ENCODE data around the gene GLCCI1.

GLCCI1 gene
- long read RNA-seq, donor 1: 0 reads
- long read RNA-seq, donor 2, full-length matches to known transcripts: 2 of 2 reads
- long read RNA-seq, donor 2, partial matches to known transcripts: 0 of 2 reads
- long read RNA-seq, donor 2, other reads (novel, unspliced or antisense): 0 of 2 reads
- long read RNA-seq, donor 3, full-length matches to known transcripts: 1 of 1 reads
- long read RNA-seq, donor 3, partial matches to known transcripts: 0 of 1 reads
- long read RNA-seq, donor 3, other reads (novel, unspliced or antisense): 0 of 1 reads
- long read RNA-seq, donor 4, full-length matches to known transcripts: 4 of 4 reads
- long read RNA-seq, donor 4, partial matches to known transcripts: 0 of 4 reads
- long read RNA-seq, donor 4, other reads (novel, unspliced or antisense): 0 of 4 reads
- long read RNA-seq, donor 5: 0 reads
- long read RNA-seq, donor 6, full-length matches to known transcripts: 1 of 1 reads
- long read RNA-seq, donor 6, partial matches to known transcripts: 0 of 1 reads
- long read RNA-seq, donor 6, other reads (novel, unspliced or antisense): 0 of 1 reads
- long read RNA-seq, donor 7, full-length matches to known transcripts: 4 of 4 reads
- long read RNA-seq, donor 7, partial matches to known transcripts: 0 of 4 reads
- long read RNA-seq, donor 7, other reads (novel, unspliced or antisense): 0 of 4 reads
- long read RNA-seq, donor 8, full-length matches to known transcripts: 2 of 2 reads
- long read RNA-seq, donor 8, partial matches to known transcripts: 0 of 2 reads
- long read RNA-seq, donor 8, other reads (novel, unspliced or antisense): 0 of 2 reads

GRCh38 chr7:7968544-7969305 is at the start of gene GLCCI1:
Gene GLCCI1, plus strand, starts transcription at chr7:7968796. Its CDS starts 555 bp downstream, at chr7:7969351.
- peak; percentile 98 for DNase-seq

GRCh38 chr7:7919449-7919945 is 49.1 kb upstream of the GLCCI1 start:
- no peak for DNase-seq

GRCh38 chr7:7920056-7920455 is 48.5 kb upstream of the GLCCI1 start:
- DNase-seq: no peak

GRCh38 chr7:7920481-7920880 is 48.1 kb upstream of the GLCCI1 start:
- no peak for DNase-seq

- DNase-seq: no peak
These were observed 46.8 kb upstream of the GLCCI1 start for GRCh38 chr7:7921830-7922229.

- DNase-seq: no peak
These were observed 45.8 kb upstream of the GLCCI1 start for GRCh38 chr7:7922684-7923385.

GRCh38 chr7:7923818-7924217 is 44.8 kb upstream of the GLCCI1 start:
- no peak for DNase-seq

GRCh38 chr7:7924303-7924702 is 44.3 kb upstream of the GLCCI1 start:
- no peak for DNase-seq

- DNase-seq: no peak
These were observed 37.0 kb upstream of the GLCCI1 start for GRCh38 chr7:7931626-7932025.

- DNase-seq: no peak
These were observed 36.0 kb upstream of the GLCCI1 start for GRCh38 chr7:7932553-7932952.

GRCh38 chr7:7933915-7934526 is 34.6 kb upstream of the GLCCI1 start:
- no peak for DNase-seq

GRCh38 chr7:7934945-7935344 is 33.7 kb upstream of the GLCCI1 start:
- no peak for DNase-seq

GRCh38 chr7:7938471-7938870 is 30.1 kb upstream of the GLCCI1 start:
- no peak for DNase-seq

GRCh38 chr7:7943951-7944350 is 24.6 kb upstream of the GLCCI1 start:
- no peak for DNase-seq

- no peak for DNase-seq
These were observed 23.8 kb upstream of the GLCCI1 start for GRCh38 chr7:7944619-7945282.

GRCh38 chr7:7946486-7946885 is 22.1 kb upstream of the GLCCI1 start:
- no peak for DNase-seq

- DNase-seq: no peak
These were observed 20.4 kb upstream of the GLCCI1 start for GRCh38 chr7:7948232-7948631.

- no peak for DNase-seq
These were observed 14.8 kb upstream of the GLCCI1 start for GRCh38 chr7:7953806-7954205.

GRCh38 chr7:7956531-7957128 is 12.0 kb upstream of the GLCCI1 start:
- DNase-seq: no peak

- DNase-seq: no peak
These were observed 11.1 kb upstream of the GLCCI1 start for GRCh38 chr7:7957513-7957912.
